Epithelial cell of esophagus (primary cell): ENCODE data around the gene CTNND2.

Experiments
- DNase-seq: peaks from one replicate; pipeline ENCODE4 v3.0.0; 2010; ENCODE audit warnings: low read depth
- H3K4me3 ChIP-seq: 2 replicates; pipeline ENCODE4 v1.5.1; 2011; ENCODE audit warnings: mild to moderate bottlenecking, low read length, control low read depth
- CTCF ChIP-seq: IDR thresholded peaks from 2 replicates; pipeline ENCODE4 v1.5.1; 2011; ENCODE audit warnings: low read depth, mild to moderate bottlenecking, low read length, control low read depth, inconsistent platforms; ENCODE audit not compliant: insufficient read depth; ENCODE audit errors: missing control alignments

CTNND2 gene

GRCh38 chr5:10981932-10982331, 922.3 kb downstream of the CTNND2 start:
- no peak overlapping the region for H3K4me3 ChIP-seq
- no peak for TF ChIP-seq CTCF
- no peak for DNase-seq

- TF ChIP-seq CTCF, result no peak
- no peak for DNase-seq
- no peak overlapping the region for H3K4me3 ChIP-seq
These were observed 927.2 kb downstream of the CTNND2 start for GRCh38 chr5:10977011-10977410.

GRCh38 chr5:10975945-10976344, 928.3 kb downstream of the CTNND2 start:
- no peak for TF ChIP-seq CTCF
- no peak overlapping the region for H3K4me3 ChIP-seq
- no peak for DNase-seq

GRCh38 chr5:10974850-10975249, 929.4 kb downstream of the CTNND2 start:
- no peak overlapping the region for H3K4me3 ChIP-seq
- TF ChIP-seq CTCF, result no peak
- DNase-seq, result no peak

- no peak for TF ChIP-seq CTCF
- H3K4me3 ChIP-seq, result no peak overlapping the region
- DNase-seq, result no peak
These were observed 930.9 kb downstream of the CTNND2 start for GRCh38 chr5:10973316-10973715.

- DNase-seq, result no peak
- no peak overlapping the region for H3K4me3 ChIP-seq
- no peak for TF ChIP-seq CTCF
These were observed 934.5 kb downstream of the CTNND2 start for GRCh38 chr5:10969684-10970180.

- no peak overlapping the region for H3K4me3 ChIP-seq
- DNase-seq, result no peak
- TF ChIP-seq CTCF, result no peak
These were observed 939.4 kb downstream of the CTNND2 start for GRCh38 chr5:10964806-10965205.
